HepG2 (cell line): Measurements from ENCODE around the gene TIMM17A. TPM values are rescaled to one million over a fixed set of nuclear protein-coding genes. Genes with fewer than 3 reads are reported as not detected.

ENCODE experiments used
- ARID2 ChIP-seq: sonication (generic); formaldehyde crosslinking; IDR thresholded peaks from 2 replicates; pipeline ENCODE4 v1.8.1; 2022; ENCODE audit warnings: mild to moderate bottlenecking, missing genetic modification reagents, borderline replicate concordance
- ATAD3A ChIP-seq: sonication (generic); formaldehyde crosslinking; IDR thresholded peaks from 2 replicates; pipeline ENCODE4 v1.4.0; 2020; ENCODE audit warnings: missing genetic modification reagents
- MIER3 ChIP-seq: IDR thresholded peaks from 2 replicates; pipeline ENCODE4 v1.6.1; 2016; ENCODE audit warnings: missing compliant biosample characterization, borderline replicate concordance
- RARA ChIP-seq: IDR thresholded peaks from 2 replicates; pipeline ENCODE4 v1.6.1; 2016; ENCODE audit warnings: missing genetic modification reagents, missing compliant biosample characterization
- RXRB ChIP-seq: IDR thresholded peaks from 2 replicates; pipeline ENCODE4 v1.6.1; 2016; ENCODE audit warnings: borderline replicate concordance, missing genetic modification reagents, missing compliant biosample characterization
- SALL1 ChIP-seq: sonication (generic); formaldehyde crosslinking; IDR thresholded peaks from 2 replicates; pipeline ENCODE4 v1.8.0; 2022; ENCODE audit warnings: mild to moderate bottlenecking, missing genetic modification reagents
- TFE3 ChIP-seq: IDR thresholded peaks from 2 replicates; pipeline ENCODE4 v1.6.1; 2016
- TGIF2 ChIP-seq: IDR thresholded peaks from 2 replicates; pipeline ENCODE4 v1.6.1; 2016; ENCODE audit warnings: control low read depth, missing compliant biosample characterization
- ZFX ChIP-seq: sonication (generic); formaldehyde crosslinking; IDR thresholded peaks from 2 replicates; pipeline ENCODE4 v1.4.0; 2020; ENCODE audit warnings: mild to moderate bottlenecking, low read depth, missing genetic modification reagents, moderate library complexity
- ZNF362 ChIP-seq: sonication (generic); formaldehyde crosslinking; IDR thresholded peaks from 2 replicates; pipeline ENCODE4 v1.4.0; 2020; ENCODE audit warnings: missing genetic modification reagents, mild to moderate bottlenecking, borderline replicate concordance
- ZNF646 ChIP-seq: sonication (generic); formaldehyde crosslinking; IDR thresholded peaks from 2 replicates; pipeline ENCODE4 v1.9.0; 2021; ENCODE audit warnings: mild to moderate bottlenecking, missing genetic modification reagents
- ZNF773 ChIP-seq: sonication (generic); formaldehyde crosslinking; IDR thresholded peaks from 2 replicates; pipeline ENCODE4 v1.4.0; 2020; ENCODE audit warnings: missing genetic modification reagents, borderline replicate concordance
- polyA plus RNA-seq, 8 experiments: library from polyadenylated mRNA; depleted of rRNA in 3 of 8; stranded (reverse) in 7 of 8; unstranded in 1 of 8; fragments of >200 nt; fragmentation: Illumina TruSeq in 4 of 8; extraction: Trizol in 4 of 8; gene quantifications; 2 replicates each; pipeline versions ENCODE4 v1.2.1 to v1.2.3, GENCODE V29; 2011 to 2016; ENCODE audit warnings: low read depth in 4 of 8, missing spikeins in 1 of 8, mixed read lengths in 1 of 8; ENCODE audit not compliant: insufficient read depth in 1 of 8
- total RNA-seq, 5 experiments: library from RNA; depleted of rRNA; stranded (reverse); fragments of >200 nt; fragmentation: Illumina TruSeq; extraction: Trizol; gene quantifications; 2 replicates each; pipeline ENCODE4 v1.2.3, GENCODE V29; 2016; ENCODE audit warnings: low read depth in 1 of 5
- TF ChIP-seq, protein P1 (sequence below): sonication (generic); formaldehyde crosslinking; IDR thresholded peaks from 2 replicates; pipeline ENCODE4 v1.4.0; 2020; ENCODE audit warnings: missing genetic modification reagents, borderline replicate concordance
- TF ChIP-seq, protein P2 (sequence below), 2 experiments: sonication (generic) in 1 of 2; formaldehyde crosslinking in 1 of 2; IDR thresholded peaks; 2 replicates each; pipeline versions ENCODE4 v1.5.1 to v1.6.1; 2011 to 2020; ENCODE audit warnings: borderline replicate concordance in 1 of 2, low read depth in 1 of 2, low read length in 1 of 2, mild to moderate bottlenecking in 1 of 2, missing genetic modification reagents in 1 of 2, moderate library complexity in 1 of 2

The TIMM17A gene
- total and polyA plus RNA-seq, 2 of the 13 experiments (the other 11 are each of a cell fraction or from before 2014, with no cell fraction given), result 50.8 to 97.8 TPM

GRCh38 chr1:202018468-202019234 is 63.3 kb downstream of the TIMM17A start (continued):
- TF ChIP-seq, protein P1, sequence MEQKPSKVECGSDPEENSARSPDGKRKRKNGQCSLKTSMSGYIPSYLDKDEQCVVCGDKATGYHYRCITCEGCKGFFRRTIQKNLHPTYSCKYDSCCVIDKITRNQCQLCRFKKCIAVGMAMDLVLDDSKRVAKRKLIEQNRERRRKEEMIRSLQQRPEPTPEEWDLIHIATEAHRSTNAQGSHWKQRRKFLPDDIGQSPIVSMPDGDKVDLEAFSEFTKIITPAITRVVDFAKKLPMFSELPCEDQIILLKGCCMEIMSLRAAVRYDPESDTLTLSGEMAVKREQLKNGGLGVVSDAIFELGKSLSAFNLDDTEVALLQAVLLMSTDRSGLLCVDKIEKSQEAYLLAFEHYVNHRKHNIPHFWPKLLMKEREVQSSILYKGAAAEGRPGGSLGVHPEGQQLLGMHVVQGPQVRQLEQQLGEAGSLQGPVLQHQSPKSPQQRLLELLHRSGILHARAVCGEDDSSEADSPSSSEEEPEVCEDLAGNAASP (CRISPR knock-in tag), result 0 out of 2 replicates have a peak, but pooled peaks have one; percentile 15
- peak; percentile 41; the same call in 1 of the 2 replicates for TF ChIP-seq TGIF2 (CRISPR knock-in tag)
- TF ChIP-seq SALL1 (CRISPR knock-in tag), result peak; percentile 64; the same call in 1 of the 2 replicates
- TF ChIP-seq ZFX (CRISPR knock-in tag), result peak; percentile 46; the same call in 1 of the 2 replicates
- peak; percentile 71 for TF ChIP-seq RXRB (CRISPR knock-in tag)
- TF ChIP-seq TFE3 (CRISPR knock-in tag), result peak; percentile 84
- TF ChIP-seq ZNF362, result no peak
- TF ChIP-seq RARA, result peak; percentile 92
- TF ChIP-seq MIER3 (CRISPR knock-in tag), result peak; percentile 34; the same call in 1 of the 2 replicates
- TF ChIP-seq, protein P2, sequence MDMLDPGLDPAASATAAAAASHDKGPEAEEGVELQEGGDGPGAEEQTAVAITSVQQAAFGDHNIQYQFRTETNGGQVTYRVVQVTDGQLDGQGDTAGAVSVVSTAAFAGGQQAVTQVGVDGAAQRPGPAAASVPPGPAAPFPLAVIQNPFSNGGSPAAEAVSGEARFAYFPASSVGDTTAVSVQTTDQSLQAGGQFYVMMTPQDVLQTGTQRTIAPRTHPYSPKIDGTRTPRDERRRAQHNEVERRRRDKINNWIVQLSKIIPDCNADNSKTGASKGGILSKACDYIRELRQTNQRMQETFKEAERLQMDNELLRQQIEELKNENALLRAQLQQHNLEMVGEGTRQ (IDR thresholded peaks at IDR 0.05; ENCODE audit: low read depth, low read length), result 0 out of 2 replicates have a peak, but pooled peaks have one; percentile 20
- TF ChIP-seq, protein P2 (CRISPR knock-in tag; IDR thresholded peaks at IDR 0.05; ENCODE audit: borderline replicate concordance), result peak; percentile 57; the same call in 1 of the 2 replicates
- no peak for TF ChIP-seq ATAD3A
- peak; percentile 95 for TF ChIP-seq ZNF646 (CRISPR knock-in tag)
- TF ChIP-seq ARID2 (CRISPR knock-in tag), result 0 out of 2 replicates have a peak, but pooled peaks have one; percentile 60
- no peak for TF ChIP-seq ZNF773 (CRISPR knock-in tag)
